Vagina (tissue), 2 donors: ENCODE results near the gene FAM186B.

Source experiments
- CTCF ChIP-seq, 3 experiments: fragments of 450-650 bp in 2 of 3; fragments of 200-600 bp in 1 of 3; sonication (generic) in 1 of 3; IDR thresholded peaks; one replicate each; pipeline ENCODE4 v1.5.1; 2017 to 2019; ENCODE audit warnings: antibody characterized with exemption in 3 of 3, mild to moderate bottlenecking in 2 of 3, moderate library complexity in 2 of 3
- POLR2A ChIP-seq, 2 donors: fragments of 450-650 bp; IDR thresholded peaks; one replicate each; pipeline ENCODE4 v1.6.1; 2017; ENCODE audit warnings: antibody characterized with exemption in 2 of 2, mild to moderate bottlenecking in 2 of 2, moderate library complexity in 2 of 2

GRCh38 chr12:49552014-49552413, 53.4 kb downstream of the FAM186B start:
- TF ChIP-seq CTCF (IDR thresholded peaks at IDR 0.05) (no peak), POLR2A (IDR thresholded peaks at IDR 0.05) (no peak)
